Activated CD4-positive, alpha-beta memory T cell treated with anti-CD3 and anti-CD28 coated beads, Interleukin-2, amount 10 ng/mL, durations not matched to agents 7 days and 5 days (primary cell): ENCODE data around the gene MUSTN1. TPM values are rescaled to one million over a fixed set of nuclear protein-coding genes. Genes with fewer than 3 reads are reported as not detected.

Experiments
- CTCF ChIA-PET: fragments of 350-600 bp; sonication (Branson Sonifier 250); formaldehyde crosslinking; loops from one replicate; lab custom pipeline; 2021; ENCODE audit warnings: antibody characterized with exemption, inconsistent platforms; lab: Charles Lee
- POLR2A ChIA-PET: fragments of 350-600 bp; sonication (Branson Sonifier 250); formaldehyde crosslinking; loops from one replicate; lab custom pipeline; 2021; ENCODE audit warnings: antibody characterized with exemption; lab: Charles Lee
- DNase-seq: peaks from one replicate; pipeline ENCODE4 v3.0.0-alpha.2; 2020
- H3K27ac Mint-ChIP-seq: one replicate; pipeline ENCODE4 v1.8.0; 2021; ENCODE audit warnings: mild to moderate bottlenecking, mixed read lengths
- H3K27me3 Mint-ChIP-seq: one replicate; pipeline ENCODE4 v1.8.0; 2021; ENCODE audit warnings: mixed read lengths
- H3K36me3 Mint-ChIP-seq: one replicate; pipeline ENCODE4 v1.8.0; 2021; ENCODE audit warnings: low read depth, mixed read lengths
- H3K4me1 Mint-ChIP-seq: one replicate; pipeline ENCODE4 v1.8.0; 2021; ENCODE audit warnings: mixed read lengths
- H3K4me3 Mint-ChIP-seq: one replicate; pipeline ENCODE4 v1.8.0; 2021; ENCODE audit warnings: mild to moderate bottlenecking, mixed read lengths
- H3K9me3 Mint-ChIP-seq: one replicate; pipeline ENCODE4 v1.8.0; 2021; ENCODE audit warnings: mixed read lengths
- total RNA-seq, 2 experiments: library from RNA; stranded (reverse); gene quantifications; one replicate each; pipeline ENCODE4 v1.2.3, GENCODE V29; 2021

MUSTN1 gene
- total RNA-seq, 2 experiments from 2014 or later: 3.3 to 4.4 TPM

DNA sequence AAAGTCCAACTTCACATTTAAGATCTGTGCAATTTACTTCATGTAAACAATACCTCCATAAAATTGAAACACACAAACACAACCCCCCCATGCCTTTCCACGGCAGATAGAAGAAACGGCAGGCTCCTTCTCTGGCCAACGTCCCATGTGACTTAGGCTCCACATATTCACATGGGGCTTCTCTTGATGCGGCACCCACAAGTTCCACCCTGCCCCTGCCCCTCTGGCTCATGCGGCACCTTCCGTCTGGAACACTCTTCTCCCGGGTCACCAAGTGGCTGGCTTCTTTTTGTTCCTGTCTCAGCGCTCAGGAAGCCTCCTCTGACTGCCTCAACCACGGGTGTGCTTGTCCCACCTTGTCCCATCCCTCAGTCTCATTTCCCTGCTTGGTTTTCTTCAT, 36.9 kb upstream of the MUSTN1 start:
- H3K9me3 Mint-ChIP-seq: no peaks in the 10 kb centered on the region
- H3K36me3 Mint-ChIP-seq: peaks cover 2% of the 10 kb centered on the region
- H3K27ac Mint-ChIP-seq: no peak overlapping the region
- no peak overlapping the region for H3K4me3 Mint-ChIP-seq
- ChIA-PET CTCF (no interaction called here), POLR2A (no interaction called here)
- no peaks in the 10 kb centered on the region for H3K27me3 Mint-ChIP-seq
- no peak for DNase-seq
- H3K4me1 Mint-ChIP-seq: peaks cover 27% of the 10 kb centered on the region

DNA sequence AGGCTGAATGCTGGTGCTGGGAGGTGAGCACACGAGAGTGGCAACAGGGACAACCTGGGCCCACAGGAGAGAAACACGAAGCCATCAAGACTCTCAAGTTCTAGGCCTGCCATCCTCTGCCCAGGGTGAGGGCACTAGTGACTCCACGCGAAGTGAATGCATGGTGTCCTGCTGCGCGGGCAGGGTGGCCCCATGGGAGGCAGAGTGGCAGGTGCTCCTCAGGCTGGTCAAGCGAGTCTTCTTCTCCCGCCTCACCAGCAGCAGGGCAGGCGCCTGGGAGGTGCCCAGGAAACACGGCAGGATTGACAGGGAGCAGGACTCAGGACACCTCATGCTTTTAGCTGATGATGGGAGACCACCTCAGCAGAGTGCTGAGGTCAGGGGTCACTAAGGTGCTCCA, 35.7 kb upstream of the MUSTN1 start:
- CTCF ChIA-PET: no interaction called here
- H3K27ac Mint-ChIP-seq: no peak overlapping the region
- peaks cover 10% of the 10 kb centered on the region for H3K9me3 Mint-ChIP-seq

DNA sequence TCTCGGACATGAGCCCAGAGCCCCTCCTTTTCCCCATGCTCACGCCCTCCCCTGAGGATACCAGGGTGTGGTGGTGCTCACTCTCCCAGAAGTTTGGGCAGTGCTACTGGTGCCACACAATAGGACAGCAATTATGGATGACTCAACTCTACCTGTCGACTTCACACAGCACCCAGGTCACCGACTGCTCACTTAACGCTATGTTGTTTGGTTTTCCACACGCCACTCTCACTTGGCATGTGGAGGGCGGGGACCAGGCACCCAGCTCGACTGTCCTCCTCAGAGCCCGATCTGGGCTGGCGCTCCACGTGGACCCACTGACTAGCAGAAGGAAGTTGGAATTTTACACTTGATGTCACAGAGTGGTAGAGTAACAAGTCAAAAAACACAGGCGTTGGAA, 31.6 kb upstream of the MUSTN1 start:
- Mint-ChIP-seq H3K9me3 (peaks cover 24% of the 10 kb centered on the region), H3K27ac (no peak overlapping the region), H3K36me3 (peaks cover 25% of the 10 kb centered on the region), H3K4me1 (peaks cover 1% of the 10 kb centered on the region), H3K27me3 (no peaks in the 10 kb centered on the region), H3K4me3 (no peak overlapping the region)
- ChIA-PET CTCF (no interaction called here), POLR2A (no interaction called here)
- no peak for DNase-seq

More for the DNA sequence above, 35.7 kb upstream of the MUSTN1 start:
- Mint-ChIP-seq H3K27me3 (no peaks in the 10 kb centered on the region), H3K4me3 (no peak overlapping the region), H3K4me1 (peaks cover 24% of the 10 kb centered on the region), H3K36me3 (peaks cover 12% of the 10 kb centered on the region)
- DNase-seq: no peak
- POLR2A ChIA-PET: no interaction called here

DNA sequence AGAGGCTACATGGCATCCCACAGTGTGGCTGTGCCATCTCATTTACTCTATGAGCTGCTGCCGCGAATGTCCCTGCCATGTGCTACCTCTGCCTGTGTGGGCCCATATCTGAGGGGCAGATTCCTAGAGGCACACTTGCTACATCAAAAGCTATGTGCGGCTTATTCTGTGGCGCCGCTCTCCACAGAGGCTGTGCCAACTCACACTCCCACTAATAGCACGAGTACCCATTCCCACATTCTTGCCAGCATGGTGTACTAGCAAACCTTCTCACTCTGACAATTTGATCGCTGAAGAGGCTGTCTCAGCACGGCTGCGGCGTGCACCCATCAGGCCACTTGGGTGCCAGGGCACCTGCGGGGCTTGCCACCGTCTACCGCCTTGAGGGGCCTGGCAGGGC, 31.2 kb upstream of the MUSTN1 start:
- POLR2A ChIA-PET: no interaction called here
- no peak for DNase-seq
- no peaks in the 10 kb centered on the region for H3K27me3 Mint-ChIP-seq
- no peaks in the 10 kb centered on the region for H3K4me1 Mint-ChIP-seq
- CTCF ChIA-PET: no interaction called here
- H3K36me3 Mint-ChIP-seq: peaks cover 25% of the 10 kb centered on the region
- peaks cover 24% of the 10 kb centered on the region for H3K9me3 Mint-ChIP-seq
- H3K27ac Mint-ChIP-seq: no peak overlapping the region
- H3K4me3 Mint-ChIP-seq: no peak overlapping the region

DNA sequence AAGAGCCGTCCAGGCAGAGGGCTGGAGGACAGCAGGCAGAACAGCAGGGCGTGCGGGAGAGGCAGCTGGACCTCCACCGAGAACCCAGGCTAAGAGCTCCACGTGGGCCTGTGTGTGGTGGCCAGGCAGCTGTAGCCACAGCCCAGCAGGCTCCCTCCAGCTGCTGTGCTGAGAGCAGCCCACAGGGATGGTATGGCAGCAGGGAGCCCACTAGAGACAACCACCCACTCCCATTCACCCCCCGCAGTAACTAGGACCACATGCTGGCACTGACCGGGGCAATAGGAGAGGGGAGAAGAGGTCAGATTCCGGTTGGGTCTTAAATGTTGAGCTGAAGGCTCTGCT, 25.6 kb upstream of the MUSTN1 start:
- no peak overlapping the region for H3K4me3 Mint-ChIP-seq
- no peak for DNase-seq
- H3K36me3 Mint-ChIP-seq: peaks cover 15% of the 10 kb centered on the region
- no peak overlapping the region for H3K27ac Mint-ChIP-seq
- H3K4me1 Mint-ChIP-seq: no peaks in the 10 kb centered on the region
- ChIA-PET CTCF (interaction anchor here (0.7 kb wide), 1 partner anchor 37 kb away, joined by 3 read pairs; no protein-coding TSS in a partner anchor), POLR2A (no interaction called here)
- peaks cover 14% of the 10 kb centered on the region for H3K9me3 Mint-ChIP-seq
- no peaks in the 10 kb centered on the region for H3K27me3 Mint-ChIP-seq

DNA sequence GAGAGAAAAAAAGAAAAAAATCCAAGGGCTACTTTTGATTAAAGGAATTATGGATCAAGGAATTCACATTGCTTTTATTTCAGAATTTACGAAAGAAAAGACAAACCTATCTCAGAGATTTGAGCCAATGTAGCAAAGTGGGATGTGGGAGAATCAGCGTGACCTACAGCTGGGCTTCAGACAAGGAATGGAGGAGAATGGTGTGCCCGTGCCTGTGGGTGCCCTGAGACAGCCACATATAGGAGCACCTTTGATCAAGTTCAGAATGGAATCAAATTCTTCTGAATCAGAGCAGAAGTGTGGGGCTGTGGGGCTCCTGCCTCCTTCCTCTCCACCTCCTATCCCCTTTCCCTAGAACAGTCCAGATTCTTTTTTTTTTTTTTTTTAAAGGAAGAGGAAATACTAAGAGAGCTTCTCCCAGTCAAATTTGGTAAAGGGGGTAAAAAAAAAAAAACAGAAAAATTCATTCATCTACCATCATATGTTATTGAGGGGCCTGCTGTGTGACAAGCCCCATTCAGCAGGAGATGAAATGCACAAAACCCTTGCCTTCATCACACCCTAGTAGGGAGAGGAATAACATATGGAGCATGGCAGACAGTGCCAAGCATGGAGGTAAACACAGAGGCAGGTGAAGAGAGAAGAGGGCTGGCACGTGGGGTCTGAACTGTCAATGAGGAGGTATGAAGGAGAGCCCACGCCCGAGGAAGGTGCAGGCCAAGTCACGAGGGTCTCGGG, 25.0 kb upstream of the MUSTN1 start:
- Mint-ChIP-seq H3K36me3 (peaks cover 15% of the 10 kb centered on the region), H3K27ac (no peak overlapping the region), H3K4me3 (no peak overlapping the region), H3K9me3 (peaks cover 10% of the 10 kb centered on the region), H3K27me3 (no peaks in the 10 kb centered on the region), H3K4me1 (no peaks in the 10 kb centered on the region)
- DNase-seq: no peak
- POLR2A ChIA-PET: no interaction called here
- CTCF ChIA-PET: interaction anchor here (0.7 kb wide), 1 partner anchor 36 kb away, joined by 3 read pairs; no protein-coding TSS in a partner anchor

DNA sequence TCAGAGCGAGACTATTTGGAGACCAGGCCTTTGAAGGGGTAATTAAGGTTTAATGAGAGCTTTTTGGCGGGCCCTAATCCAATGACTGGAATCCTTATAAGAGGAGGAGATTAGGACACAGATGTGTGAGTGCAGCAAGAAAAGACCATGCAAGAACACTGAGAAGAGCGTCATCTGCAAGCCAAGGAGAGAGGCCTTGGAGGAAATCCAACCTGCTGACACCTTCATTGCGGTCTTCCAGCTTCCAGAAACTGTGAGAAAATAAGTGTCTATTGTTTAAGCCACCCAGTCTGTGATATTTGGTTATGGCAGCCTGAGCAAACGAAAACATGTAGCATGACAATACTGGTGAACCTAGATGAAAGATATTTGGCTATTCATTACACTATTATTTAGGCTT, 23.0 kb upstream of the MUSTN1 start:
- Mint-ChIP-seq H3K9me3 (peaks cover 2% of the 10 kb centered on the region), H3K27me3 (no peaks in the 10 kb centered on the region), H3K4me1 (no peaks in the 10 kb centered on the region), H3K4me3 (no peak overlapping the region), H3K36me3 (peaks cover 3% of the 10 kb centered on the region), H3K27ac (no peak overlapping the region)
- POLR2A ChIA-PET: no interaction called here
- DNase-seq: no peak
- CTCF ChIA-PET: no interaction called here

DNA sequence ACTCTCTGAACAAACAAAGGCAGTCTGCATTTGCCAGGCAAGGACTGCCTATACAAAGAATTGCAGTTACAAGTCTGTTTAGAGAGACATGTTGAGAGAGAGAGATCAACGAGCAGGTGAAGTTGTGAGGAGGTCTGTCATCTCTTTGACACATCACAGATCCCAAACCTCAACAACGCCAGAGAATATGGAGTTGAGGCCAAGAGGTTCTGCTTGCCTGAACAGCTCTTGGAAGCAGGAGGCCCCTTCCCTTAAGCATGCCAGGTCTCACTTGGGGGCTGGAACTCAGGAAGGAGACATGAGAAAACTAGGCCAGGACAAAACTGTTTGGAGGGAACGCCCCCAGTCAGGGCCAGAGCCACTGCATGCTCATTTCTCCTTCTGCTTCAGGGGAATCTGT, 22.3 kb upstream of the MUSTN1 start:
- Mint-ChIP-seq H3K36me3 (no peaks in the 10 kb centered on the region), H3K27me3 (no peaks in the 10 kb centered on the region), H3K27ac (no peak overlapping the region), H3K9me3 (no peaks in the 10 kb centered on the region), H3K4me3 (no peak overlapping the region), H3K4me1 (no peaks in the 10 kb centered on the region)
- ChIA-PET CTCF (no interaction called here), POLR2A (interaction anchor here (1.2 kb wide), 1 partner anchor 17 kb away, joined by 3 read pairs; no protein-coding TSS in a partner anchor)
- DNase-seq: no peak

DNA sequence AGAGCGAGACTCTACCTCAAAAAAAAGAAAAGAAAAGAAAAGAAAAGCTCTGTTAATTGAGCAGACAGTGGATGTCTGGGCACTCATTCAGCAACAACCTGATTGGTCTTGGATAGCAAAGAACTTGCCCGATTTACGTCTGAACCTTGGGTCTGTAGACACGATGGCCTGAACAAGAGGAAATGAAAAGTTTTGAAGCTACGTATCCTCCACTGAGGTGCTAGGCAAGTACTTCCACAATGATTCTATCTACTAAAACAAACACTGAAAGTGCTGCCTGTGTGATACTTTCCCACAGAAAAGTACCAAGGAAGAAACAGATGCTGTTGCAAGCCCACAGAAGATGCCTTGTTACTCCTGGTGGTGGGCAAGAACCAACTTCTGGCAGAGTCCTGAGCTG, 21.8 kb upstream of the MUSTN1 start:
- Mint-ChIP-seq H3K4me1 (no peaks in the 10 kb centered on the region), H3K27ac (no peak overlapping the region), H3K27me3 (no peaks in the 10 kb centered on the region), H3K9me3 (no peaks in the 10 kb centered on the region), H3K36me3 (peaks cover 3% of the 10 kb centered on the region), H3K4me3 (no peak overlapping the region)
- ChIA-PET CTCF (no interaction called here), POLR2A (interaction anchor here (1.2 kb wide), 1 partner anchor 17 kb away, joined by 3 read pairs; no protein-coding TSS in a partner anchor)
- DNase-seq: no peak

DNA sequence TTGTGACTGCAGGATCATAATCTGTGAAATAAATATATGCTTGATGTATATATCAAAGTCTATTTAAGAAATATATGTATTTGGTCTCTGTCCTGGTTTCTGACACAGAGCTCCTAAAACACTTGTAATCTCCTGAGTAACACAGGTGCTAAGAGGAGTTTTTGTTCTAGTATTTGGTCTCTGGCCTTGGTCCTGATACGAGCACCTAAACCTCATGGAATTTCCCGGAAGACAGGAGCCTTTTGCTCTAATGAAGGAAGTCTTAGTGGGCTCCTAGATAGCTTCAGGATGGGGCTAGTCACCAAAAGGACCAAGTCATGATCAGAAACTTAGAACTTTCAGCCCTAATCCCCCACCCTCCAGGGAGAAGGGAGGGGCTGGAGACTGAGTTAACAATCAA, 19.2 kb upstream of the MUSTN1 start:
- POLR2A ChIA-PET: interaction anchor here (1.3 kb wide), 1 partner anchor 15 kb away, joined by 3 read pairs; no protein-coding TSS in a partner anchor
- CTCF ChIA-PET: interaction anchor here (1.6 kb wide), 1 partner anchor 9 kb away, joined by 3 read pairs; no protein-coding TSS in a partner anchor
- Mint-ChIP-seq H3K4me3 (no peak overlapping the region), H3K9me3 (no peaks in the 10 kb centered on the region), H3K36me3 (peaks cover 3% of the 10 kb centered on the region), H3K4me1 (no peaks in the 10 kb centered on the region), H3K27me3 (no peaks in the 10 kb centered on the region), H3K27ac (no peak overlapping the region)
- DNase-seq: no peak

DNA sequence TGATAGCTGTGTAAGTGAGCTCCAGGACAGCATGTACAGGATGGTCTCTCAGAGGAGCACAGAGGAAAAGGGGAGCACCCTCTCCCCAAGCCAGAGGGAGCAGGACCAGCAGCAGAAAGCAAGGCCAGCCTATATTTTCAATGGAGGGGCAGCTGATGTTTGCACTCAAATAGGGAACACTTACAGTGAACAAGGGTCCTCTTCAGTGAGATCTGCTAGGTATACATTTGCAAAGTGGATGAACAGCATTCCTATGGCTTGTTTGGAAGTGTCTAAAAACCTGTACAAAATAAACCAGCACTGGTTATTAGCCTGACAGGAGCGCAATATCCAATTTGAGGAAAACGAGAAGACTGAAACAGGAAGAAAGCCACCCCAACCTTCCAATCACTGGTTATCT, 17.6 kb upstream of the MUSTN1 start:
- H3K27ac Mint-ChIP-seq: no peak overlapping the region

DNA sequence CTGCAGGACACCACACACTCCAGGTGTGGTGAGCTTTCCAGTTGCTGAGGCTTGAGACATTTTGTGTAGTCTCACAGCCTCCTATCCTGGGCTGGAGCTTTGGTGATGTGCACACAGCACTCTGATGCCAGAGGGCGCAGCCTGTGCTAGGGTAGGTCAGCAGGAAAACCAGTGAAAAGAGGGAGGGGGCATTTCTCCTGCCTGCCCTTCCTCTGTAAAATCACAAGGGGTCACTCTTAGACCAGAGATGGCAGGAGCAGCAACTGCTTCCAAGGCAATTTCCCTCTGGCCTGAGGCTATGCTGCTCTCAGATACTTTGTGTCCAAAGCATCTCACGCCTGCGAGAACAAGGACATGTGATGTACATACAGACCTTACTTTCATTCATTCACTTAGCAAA, 16.5 kb upstream of the MUSTN1 start:
- Mint-ChIP-seq H3K36me3 (peaks cover 3% of the 10 kb centered on the region), H3K27ac (no peak overlapping the region), H3K4me1 (no peaks in the 10 kb centered on the region), H3K4me3 (no peak overlapping the region), H3K9me3 (no peaks in the 10 kb centered on the region), H3K27me3 (no peaks in the 10 kb centered on the region)
- ChIA-PET POLR2A (no interaction called here), CTCF (interaction anchor here (1.1 kb wide), 1 partner anchor 42 kb away, joined by 4 read pairs; no protein-coding TSS in a partner anchor)
- peak; percentile 25 for DNase-seq

More for the DNA sequence above, 17.6 kb upstream of the MUSTN1 start:
- no peak for DNase-seq
- ChIA-PET CTCF (no interaction called here), POLR2A (no interaction called here)
- Mint-ChIP-seq H3K36me3 (peaks cover 3% of the 10 kb centered on the region), H3K4me1 (no peaks in the 10 kb centered on the region), H3K27me3 (no peaks in the 10 kb centered on the region), H3K9me3 (no peaks in the 10 kb centered on the region), H3K4me3 (no peak overlapping the region)

DNA sequence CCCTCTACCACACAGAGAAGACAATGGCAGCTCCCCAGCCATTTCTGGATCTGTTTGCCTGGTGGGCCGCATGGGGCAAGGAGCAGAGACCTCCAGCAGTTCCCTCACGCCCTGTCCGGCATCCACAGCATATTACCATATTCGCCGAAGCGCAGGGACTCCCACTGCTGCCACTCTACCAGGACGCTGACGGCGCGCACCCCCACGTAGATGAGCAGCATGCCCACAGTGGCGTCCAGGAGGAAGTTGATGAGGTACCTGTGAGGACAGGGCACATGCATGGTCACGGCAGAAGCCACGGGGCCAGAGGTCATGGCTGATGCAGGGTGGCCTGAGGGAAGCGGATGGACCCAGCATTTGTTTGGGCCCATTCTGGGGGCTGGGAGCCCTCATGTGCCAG, 14.8 kb upstream of the MUSTN1 start:
- no peak for DNase-seq
- Mint-ChIP-seq H3K36me3 (peaks cover 3% of the 10 kb centered on the region), H3K4me1 (no peaks in the 10 kb centered on the region), H3K27ac (no peak overlapping the region), H3K4me3 (no peak overlapping the region), H3K27me3 (no peaks in the 10 kb centered on the region), H3K9me3 (no peaks in the 10 kb centered on the region)
- ChIA-PET CTCF (interaction anchor here (0.6 to 2.5 kb wide), 3 partner anchors 11 to 258 kb away, joined by 3 to 7 read pairs (median 4); no protein-coding TSS in a partner anchor), POLR2A (interaction anchor here (1.4 kb wide), 1 partner anchor 10 kb away, joined by 3 read pairs; no protein-coding TSS in a partner anchor)
